Mesodermal cell (in vitro differentiated cells): ENCODE results near the gene UBAP2.

Source experiments
- H3K27ac ChIP-seq: 2 replicates; pipeline ENCODE4 v1.7.0; 2013; ENCODE audit warnings: mild to moderate bottlenecking, low read depth, low read length, moderate library complexity; ENCODE audit not compliant: severe bottlenecking
- H3K36me3 ChIP-seq: 2 replicates; pipeline ENCODE4 v1.7.1; 2013; ENCODE audit warnings: mild to moderate bottlenecking, low read length, moderate library complexity; ENCODE audit not compliant: control insufficient read depth, insufficient read depth
- H3K4me1 ChIP-seq: one replicate; pipeline ENCODE4 v1.7.1; 2013; ENCODE audit warnings: mild to moderate bottlenecking, low read length; ENCODE audit not compliant: insufficient read depth, control insufficient read depth, poor library complexity, severe bottlenecking
- H3K4me3 ChIP-seq: 2 replicates; pipeline ENCODE4 v1.7.0; 2013; ENCODE audit warnings: low read length, control low read depth, mild to moderate bottlenecking; ENCODE audit not compliant: insufficient read depth, poor library complexity, severe bottlenecking; ENCODE audit errors: extremely low read depth
- H3K9me3 ChIP-seq: 2 replicates; pipeline ENCODE4 v1.7.1; 2013; ENCODE audit warnings: mild to moderate bottlenecking, low read length, moderate library complexity; ENCODE audit not compliant: control insufficient read depth
- whole genome bisulfite sequencing, 2 experiments: methylation state at CpG; one replicate each; pipeline ENCODE4 v1.1.5; 2013; ENCODE audit warnings: missing lambda C conversion rate in 2 of 2; ENCODE audit not compliant: insufficient coverage in 2 of 2; 5-methylcytosine and 5-hydroxymethylcytosine counted together

UBAP2 gene

GRCh38 chr9:33943389-33943788, 105.3 kb downstream of the UBAP2 start:
- H3K9me3 ChIP-seq: no peaks in the 10 kb centered on the region
- WGBS, 2 experiments: 90 to 100% methylated on average over 1 to 2 of the region's 2 CpGs
- peak overlapping the region; percentile 51 for H3K27ac ChIP-seq
- no peaks in the 10 kb centered on the region for H3K4me1 ChIP-seq
- H3K36me3 ChIP-seq: peaks cover 92% of the 10 kb centered on the region
- no peak overlapping the region for H3K4me3 ChIP-seq

GRCh38 chr9:33942471-33943083, 106.1 kb downstream of the UBAP2 start:
- Histone ChIP-seq H3K9me3 (no peaks in the 10 kb centered on the region), H3K4me1 (no peaks in the 10 kb centered on the region), H3K36me3 (peaks cover 92% of the 10 kb centered on the region), H3K4me3 (no peak overlapping the region), H3K27ac (peak overlapping the region; percentile 51)
- WGBS, 2 experiments: 100% methylated on average over 1 of the region's 3 CpGs; no CpG with 5 or more reads in 1 of the 2 experiments

- H3K27ac ChIP-seq: no peak overlapping the region
- H3K36me3 ChIP-seq: peaks cover 96% of the 10 kb centered on the region
- H3K4me3 ChIP-seq: no peak overlapping the region
- H3K4me1 ChIP-seq: no peaks in the 10 kb centered on the region
- WGBS, 2 experiments: 90 to 92% methylated on average over 6 of the region's 9 CpGs
- H3K9me3 ChIP-seq: no peaks in the 10 kb centered on the region
Observed at GRCh38 chr9:33939924-33940874, 108.5 kb downstream of the UBAP2 start.

- 78 to 97% methylated on average over 4 of the region's 5 CpGs for WGBS, 2 experiments
- Histone ChIP-seq H3K27ac (no peak overlapping the region), H3K36me3 (peaks cover 95% of the 10 kb centered on the region)
Observed at GRCh38 chr9:33934188-33934878, 114.4 kb downstream of the UBAP2 start.

GRCh38 chr9:33932078-33932807, 116.4 kb downstream of the UBAP2 start:
- Histone ChIP-seq H3K27ac (no peak overlapping the region), H3K4me3 (no peak overlapping the region), H3K36me3 (peaks cover 96% of the 10 kb centered on the region), H3K9me3 (no peaks in the 10 kb centered on the region), H3K4me1 (no peaks in the 10 kb centered on the region)
- WGBS, 2 experiments: 96 to 97% methylated on average over 18 of the region's 20 CpGs

More at GRCh38 chr9:33934188-33934878, 114.4 kb downstream of the UBAP2 start:
- H3K9me3 ChIP-seq: no peaks in the 10 kb centered on the region
- no peaks in the 10 kb centered on the region for H3K4me1 ChIP-seq
- no peak overlapping the region for H3K4me3 ChIP-seq

- H3K36me3 ChIP-seq: peaks cover 97% of the 10 kb centered on the region
- H3K4me3 ChIP-seq: no peak overlapping the region
- no peaks in the 10 kb centered on the region for H3K9me3 ChIP-seq
- WGBS, 2 experiments: 87 to 97% methylated on average over 3 of the region's 3 CpGs
- no peaks in the 10 kb centered on the region for H3K4me1 ChIP-seq
- no peak overlapping the region for H3K27ac ChIP-seq
Observed at GRCh38 chr9:33931326-33931725, 117.4 kb downstream of the UBAP2 start.

GRCh38 chr9:33927694-33928093, 121.0 kb downstream of the UBAP2 start:
- H3K36me3 ChIP-seq: peaks cover 97% of the 10 kb centered on the region

GRCh38 chr9:33926746-33927485, 121.8 kb downstream of the UBAP2 start:
- WGBS, 2 experiments: 95% methylated on average over 14 to 17 of the region's 17 CpGs
- no peak overlapping the region for H3K4me3 ChIP-seq
- no peak overlapping the region for H3K27ac ChIP-seq
- H3K36me3 ChIP-seq: peaks cover 97% of the 10 kb centered on the region
- no peaks in the 10 kb centered on the region for H3K9me3 ChIP-seq
- no peaks in the 10 kb centered on the region for H3K4me1 ChIP-seq

More at GRCh38 chr9:33927694-33928093, 121.0 kb downstream of the UBAP2 start:
- no peaks in the 10 kb centered on the region for H3K4me1 ChIP-seq
- no peak overlapping the region for H3K27ac ChIP-seq
- 96 to 99% methylated on average over 12 to 15 of the region's 15 CpGs for whole genome bisulfite sequencing, 2 experiments
- H3K4me3 ChIP-seq: no peak overlapping the region
- no peaks in the 10 kb centered on the region for H3K9me3 ChIP-seq

GRCh38 chr9:33924978-33925797, 123.5 kb downstream of the UBAP2 start:
- Histone ChIP-seq H3K9me3 (no peaks in the 10 kb centered on the region), H3K4me3 (no peak overlapping the region), H3K36me3 (peaks cover 97% of the 10 kb centered on the region), H3K4me1 (no peaks in the 10 kb centered on the region), H3K27ac (peak overlapping the region; percentile 20)
- 70 to 73% methylated on average over 14 to 16 of the region's 17 CpGs for WGBS, 2 experiments
